K562 (cell line): ENCODE data around the gene COL26A1. TPM values are rescaled to one million over a fixed set of nuclear protein-coding genes. Genes with fewer than 3 reads are reported as not detected.
A peak's percentile ranks its signal among the peaks of the same experiment; 100 is the strongest.

Source experiments
- ARHGAP35 ChIP-seq: fragments of 450-650 bp; IDR thresholded peaks from 2 replicates; pipeline ENCODE4 v1.6.1; 2018; ENCODE audit not compliant: partially characterized antibody
- E2F6 ChIP-seq, 2 experiments: IDR thresholded peaks; 2 replicates each; pipeline ENCODE4 v1.6.1; 2011; ENCODE audit warnings: borderline replicate concordance in 1 of 2, control low read depth in 1 of 2, low read depth in 1 of 2, low read length in 1 of 2, mild to moderate bottlenecking in 1 of 2, mixed read lengths in 1 of 2, moderate library complexity in 1 of 2; ENCODE audit not compliant: insufficient read depth in 1 of 2, insufficient read length in 1 of 2, poor library complexity in 1 of 2, severe bottlenecking in 1 of 2; ENCODE audit errors: extremely low read depth in 1 of 2
- HLTF ChIP-seq: fragments of 450-650 bp; IDR thresholded peaks from 2 replicates; pipeline ENCODE4 v1.6.1; 2016
- KDM1A ChIP-seq, 2 experiments: fragments of 450-650 bp; IDR thresholded peaks; 2 replicates each; pipeline ENCODE4 v1.6.1; 2016; ENCODE audit warnings: mild to moderate bottlenecking in 2 of 2
- KLF10 ChIP-seq: fragments of 250-450 bp; sonication (Bioruptor Pico); IDR thresholded peaks from 2 replicates; pipeline ENCODE4 v1.6.1; 2021; ENCODE audit warnings: matching md5 sums
- KLF6 ChIP-seq: fragments of 250-450 bp; sonication (Bioruptor Pico); IDR thresholded peaks from 2 replicates; pipeline ENCODE4 v1.4.0; 2020; ENCODE audit warnings: mild to moderate bottlenecking, moderate library complexity, borderline replicate concordance
- LCOR ChIP-seq: sonication (generic); formaldehyde crosslinking; IDR thresholded peaks from 2 replicates; pipeline ENCODE4 v1.8.0; 2022; ENCODE audit warnings: mild to moderate bottlenecking, missing genetic modification reagents
- SMAD2 ChIP-seq: fragments of 150-350 bp; IDR thresholded peaks from 2 replicates; pipeline ENCODE4 v1.6.1; 2014; ENCODE audit warnings: low read depth, mild to moderate bottlenecking, low read length
- SMAD4 ChIP-seq: fragments of 250-450 bp; sonication (Bioruptor Pico); conservative IDR thresholded peaks from 2 replicates; pipeline ENCODE4 v1.8.0; 2021; ENCODE audit warnings: inconsistent platforms, mild to moderate bottlenecking, moderate library complexity
- SNIP1 ChIP-seq: fragments of 450-650 bp; IDR thresholded peaks from 2 replicates; pipeline ENCODE4 v1.7.1; 2017; ENCODE audit warnings: low read depth, mild to moderate bottlenecking
- SOX6 ChIP-seq: fragments of 450-650 bp; IDR thresholded peaks from 2 replicates; pipeline ENCODE4 v1.6.1; 2014; ENCODE audit warnings: mild to moderate bottlenecking
- TOE1 ChIP-seq, 2 experiments: fragments of 450-650 bp in 1 of 2; sonication (generic) in 1 of 2; formaldehyde crosslinking in 1 of 2; IDR thresholded peaks; 2 replicates each; pipeline versions ENCODE4 v1.7.1 to v1.8.0; 2016 to 2022; ENCODE audit warnings: borderline replicate concordance in 2 of 2, mild to moderate bottlenecking in 2 of 2, antibody characterized with exemption in 1 of 2, inconsistent platforms in 1 of 2, low read depth in 1 of 2, missing genetic modification reagents in 1 of 2, moderate library complexity in 1 of 2
- ZFP1 ChIP-seq: fragments of 450-650 bp; formaldehyde crosslinking; IDR thresholded peaks from 2 replicates; pipeline ENCODE4 v1.4.0; 2020; ENCODE audit warnings: mild to moderate bottlenecking, mixed read lengths
- ZNF133 ChIP-seq: fragments of 250-450 bp; sonication (Bioruptor Pico); IDR thresholded peaks from 2 replicates; pipeline ENCODE4 v1.4.0; 2020; ENCODE audit warnings: mild to moderate bottlenecking
- ZNF699 ChIP-seq: fragments of 250-450 bp; sonication (Bioruptor Pico); IDR thresholded peaks from 2 replicates; pipeline ENCODE4 v1.8.0; 2021; ENCODE audit warnings: mild to moderate bottlenecking, moderate library complexity; ENCODE audit not compliant: insufficient replicate concordance
- ZNF79 ChIP-seq: fragments of 250-450 bp; sonication (Bioruptor Pico); IDR thresholded peaks from 2 replicates; pipeline ENCODE4 v1.4.0; 2020; ENCODE audit warnings: low read depth, mild to moderate bottlenecking, moderate library complexity
- polyA plus RNA-seq, 8 experiments: library from polyadenylated mRNA; depleted of rRNA in 4 of 8; stranded (reverse) in 5 of 8; unstranded in 3 of 8; fragments of >200 nt; fragmentation: Nextera tagmentation in 2 of 8; fragmentation: Illumina TruSeq in 1 of 8; extraction: Ambion mirVana in 2 of 8; extraction: Trizol in 1 of 8; gene quantifications; 2 replicates each; pipeline versions ENCODE4 v1.2.1 to v1.2.3, GENCODE V29; 2011 to 2014; ENCODE audit warnings: inconsistent platforms in 1 of 8, missing spikeins in 1 of 8
- total RNA-seq, 7 experiments: library from RNA; depleted of rRNA in 6 of 7; stranded (reverse); fragments of >200 nt in 6 of 7; fragmentation: Illumina TruSeq in 2 of 7; extraction: Trizol in 2 of 7; gene quantifications; 2 replicates each; pipeline versions ENCODE4 v1.2.1 to v1.2.3, GENCODE V29; 2011 to 2021; ENCODE audit warnings: low replicate concordance in 1 of 7
- TF ChIP-seq, protein P1 (sequence below): fragments of 250-450 bp; sonication (Bioruptor Pico); IDR thresholded peaks from 2 replicates; pipeline ENCODE4 v1.5.0; 2021; ENCODE audit warnings: mild to moderate bottlenecking, moderate library complexity
- TF ChIP-seq, protein P2 (sequence below): fragments of 450-650 bp; IDR thresholded peaks from one replicate; pipeline ENCODE4 v1.6.1; 2018; ENCODE audit warnings: mild to moderate bottlenecking, moderate library complexity; ENCODE audit not compliant: partially characterized antibody
- TF ChIP-seq, protein P3 (sequence below): sonication (generic); formaldehyde crosslinking; IDR thresholded peaks from 2 replicates; pipeline ENCODE4 v1.8.1; 2023; ENCODE audit warnings: mild to moderate bottlenecking, missing genetic modification reagents

The COL26A1 gene
- total and polyA plus RNA-seq, 9 of the 15 experiments (the other 6 are each of a cell fraction or from before 2014, with no cell fraction given), result 0.04 to 0.39 (median 0.07) TPM; not detected in 5

DNA sequence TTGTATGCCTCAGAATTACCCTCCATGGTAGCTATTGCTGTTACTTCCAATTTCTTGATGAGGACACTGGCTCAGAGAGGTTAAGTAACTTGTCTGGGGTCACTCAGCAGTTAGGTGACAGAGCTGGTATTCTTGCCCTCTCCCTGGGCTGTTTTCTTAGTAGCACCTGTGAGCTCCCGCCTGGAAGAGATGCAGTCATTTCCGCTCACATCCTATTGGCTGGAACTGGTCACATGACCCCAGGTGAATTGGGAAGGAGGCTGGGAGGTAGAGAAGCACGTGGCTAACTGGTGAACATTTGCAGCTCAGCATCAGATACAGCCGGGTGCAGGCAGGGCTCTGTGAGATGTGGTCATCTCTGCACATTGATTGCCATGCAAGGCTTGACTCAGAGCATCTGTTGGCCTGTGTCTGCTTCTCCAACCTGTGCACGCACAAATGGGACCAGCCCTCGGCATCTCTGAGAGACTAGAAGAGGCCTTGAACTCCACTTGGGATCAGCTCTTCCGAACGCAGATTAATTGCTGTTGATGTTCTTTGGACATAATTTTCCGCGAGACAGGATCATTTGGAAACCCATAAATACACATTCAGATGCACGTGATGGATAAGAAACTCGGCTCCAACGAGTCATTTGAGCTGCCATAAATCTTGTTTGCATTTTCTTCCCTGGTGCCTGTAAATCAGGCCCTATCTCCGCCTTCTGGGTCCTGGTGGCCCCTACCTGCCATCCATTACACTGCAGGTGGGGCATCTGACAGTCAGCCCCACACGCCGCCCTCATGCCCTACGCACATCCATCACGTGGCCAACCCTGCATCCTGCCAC lies 223.6 kb downstream of the COL26A1 start (continued):
- TF ChIP-seq, protein P1, sequence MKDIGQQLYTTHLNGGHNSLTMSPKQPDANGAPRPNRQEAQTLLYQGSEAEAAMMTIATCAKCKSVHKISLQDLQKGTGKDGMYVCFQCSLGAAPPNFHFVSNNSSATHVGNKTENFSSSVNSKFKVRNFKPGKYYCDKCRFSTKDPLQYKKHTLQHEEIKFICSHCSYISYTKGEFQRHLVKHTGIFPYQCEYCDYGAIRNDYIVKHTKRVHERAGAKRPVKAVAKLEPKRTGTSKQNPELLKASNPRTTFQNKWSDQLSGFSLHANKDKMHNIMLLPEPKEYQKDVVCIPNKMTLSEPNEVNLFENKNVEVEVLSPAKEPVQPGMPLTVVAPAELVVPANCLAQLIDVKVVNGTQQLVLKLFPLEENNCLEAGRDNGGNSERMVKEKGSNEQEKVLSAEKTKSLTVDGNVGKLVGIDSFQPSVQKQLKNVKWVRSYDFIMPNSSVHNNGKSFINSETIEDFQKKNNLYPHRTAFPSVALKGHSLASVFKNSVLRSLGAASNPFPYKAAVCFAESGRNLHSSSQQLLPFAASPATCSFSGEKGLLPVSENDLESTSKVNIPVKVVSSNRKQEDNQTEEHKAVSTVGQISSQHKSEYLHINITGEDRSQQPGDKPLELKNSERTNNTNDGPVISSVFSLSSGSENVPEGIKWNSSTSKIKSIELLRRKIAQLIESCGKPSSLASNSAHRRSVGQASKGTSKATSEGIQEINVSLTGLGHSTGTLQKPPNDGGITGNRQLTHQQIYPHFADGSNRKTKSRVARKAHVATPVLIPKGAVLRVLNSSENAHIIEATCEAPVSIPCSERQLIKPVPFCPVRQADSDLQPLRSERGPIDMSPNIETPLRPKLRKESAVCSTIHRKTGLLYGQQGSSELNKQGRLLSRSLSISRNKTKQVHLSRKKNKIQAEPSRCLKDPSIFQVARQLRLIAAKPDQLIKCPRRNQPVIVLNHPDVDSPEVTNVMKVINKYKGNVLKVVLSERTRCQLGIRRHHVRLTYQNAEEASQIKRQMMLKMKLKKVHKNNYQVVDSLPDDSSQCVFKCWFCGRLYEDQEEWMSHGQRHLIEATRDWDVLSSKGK (CRISPR knock-in tag), result no peak
- TF ChIP-seq E2F6 (IDR thresholded peaks at IDR 0.05; ENCODE audit: borderline replicate concordance in 1 of 2, extremely low read depth in 1 of 2, insufficient read depth in 1 of 2, insufficient read length in 1 of 2, low read depth in 1 of 2, low read length in 1 of 2, poor library complexity in 1 of 2, severe bottlenecking in 1 of 2) (peak in 1 of 2 experiments; percentile 68), SMAD4 (no peak), KLF6 (CRISPR knock-in tag) (no peak), ZFP1 (no peak), SMAD2 (no peak), ARHGAP35 (no peak), KLF10 (CRISPR knock-in tag) (no peak), LCOR (no peak), ZNF699 (CRISPR knock-in tag) (no peak), HLTF (no peak), SOX6 (no peak), ZNF133 (CRISPR knock-in tag) (no peak), KDM1A (IDR thresholded peaks at IDR 0.05) (peak; percentile 29 to 60; a peak in 2 of 4 replicates), TOE1 (IDR thresholded peaks at IDR 0.05; ENCODE audit: borderline replicate concordance) (peak; percentile 83), TOE1 (CRISPR knock-in tag; IDR thresholded peaks at IDR 0.05; ENCODE audit: borderline replicate concordance, low read depth) (no peak), ZNF79 (CRISPR knock-in tag) (no peak), SNIP1 (no peak)
- TF ChIP-seq, protein P2, sequence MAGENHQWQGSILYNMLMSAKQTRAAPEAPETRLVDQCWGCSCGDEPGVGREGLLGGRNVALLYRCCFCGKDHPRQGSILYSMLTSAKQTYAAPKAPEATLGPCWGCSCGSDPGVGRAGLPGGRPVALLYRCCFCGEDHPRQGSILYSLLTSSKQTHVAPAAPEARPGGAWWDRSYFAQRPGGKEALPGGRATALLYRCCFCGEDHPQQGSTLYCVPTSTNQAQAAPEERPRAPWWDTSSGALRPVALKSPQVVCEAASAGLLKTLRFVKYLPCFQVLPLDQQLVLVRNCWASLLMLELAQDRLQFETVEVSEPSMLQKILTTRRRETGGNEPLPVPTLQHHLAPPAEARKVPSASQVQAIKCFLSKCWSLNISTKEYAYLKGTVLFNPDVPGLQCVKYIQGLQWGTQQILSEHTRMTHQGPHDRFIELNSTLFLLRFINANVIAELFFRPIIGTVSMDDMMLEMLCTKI, result no peak
- TF ChIP-seq, protein P3, sequence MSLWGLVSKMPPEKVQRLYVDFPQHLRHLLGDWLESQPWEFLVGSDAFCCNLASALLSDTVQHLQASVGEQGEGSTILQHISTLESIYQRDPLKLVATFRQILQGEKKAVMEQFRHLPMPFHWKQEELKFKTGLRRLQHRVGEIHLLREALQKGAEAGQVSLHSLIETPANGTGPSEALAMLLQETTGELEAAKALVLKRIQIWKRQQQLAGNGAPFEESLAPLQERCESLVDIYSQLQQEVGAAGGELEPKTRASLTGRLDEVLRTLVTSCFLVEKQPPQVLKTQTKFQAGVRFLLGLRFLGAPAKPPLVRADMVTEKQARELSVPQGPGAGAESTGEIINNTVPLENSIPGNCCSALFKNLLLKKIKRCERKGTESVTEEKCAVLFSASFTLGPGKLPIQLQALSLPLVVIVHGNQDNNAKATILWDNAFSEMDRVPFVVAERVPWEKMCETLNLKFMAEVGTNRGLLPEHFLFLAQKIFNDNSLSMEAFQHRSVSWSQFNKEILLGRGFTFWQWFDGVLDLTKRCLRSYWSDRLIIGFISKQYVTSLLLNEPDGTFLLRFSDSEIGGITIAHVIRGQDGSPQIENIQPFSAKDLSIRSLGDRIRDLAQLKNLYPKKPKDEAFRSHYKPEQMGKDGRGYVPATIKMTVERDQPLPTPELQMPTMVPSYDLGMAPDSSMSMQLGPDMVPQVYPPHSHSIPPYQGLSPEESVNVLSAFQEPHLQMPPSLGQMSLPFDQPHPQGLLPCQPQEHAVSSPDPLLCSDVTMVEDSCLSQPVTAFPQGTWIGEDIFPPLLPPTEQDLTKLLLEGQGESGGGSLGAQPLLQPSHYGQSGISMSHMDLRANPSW (CRISPR knock-in tag), result no peak
